ENCODE data around the gene SRGAP1.

DNA sequence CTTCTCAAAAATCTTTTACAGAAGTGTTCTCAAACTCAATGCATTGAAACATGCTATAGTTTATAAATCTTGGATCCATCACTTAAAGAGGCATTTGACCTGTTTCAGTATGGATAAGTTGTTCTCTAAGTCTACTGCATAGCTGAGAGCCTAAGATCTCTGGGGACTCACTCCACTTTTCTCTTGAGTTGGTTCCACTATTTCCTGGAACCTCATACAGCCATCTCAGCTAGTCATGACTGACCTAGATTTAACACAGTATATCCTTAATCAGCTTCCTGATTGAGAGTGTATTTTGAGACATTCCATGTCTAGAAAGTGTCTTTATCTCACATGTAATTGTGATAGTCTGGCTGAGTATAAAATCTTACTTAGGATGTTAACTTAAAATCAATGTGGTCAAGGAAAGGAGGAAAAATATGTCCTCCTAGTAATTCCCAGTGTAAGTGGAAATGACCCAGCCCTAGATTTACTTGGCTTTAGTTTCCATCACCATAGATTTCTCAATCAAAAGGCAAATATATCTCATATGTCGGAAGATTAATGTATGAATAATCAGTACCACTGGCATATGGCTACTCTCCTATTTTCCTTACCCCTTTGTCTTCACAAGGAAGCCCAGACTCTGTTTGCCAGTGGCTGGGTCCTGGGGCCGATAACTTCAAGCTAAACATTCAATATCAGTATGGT, 315.7 kb downstream of the SRGAP1 start:
- TF ChIP-seq POLR2AphosphoS5 (IDR thresholded peaks at IDR 0.05) (no peak), POLR2A (IDR thresholded peaks at IDR 0.05) (no peak), EP300 (IDR thresholded peaks at IDR 0.05) (no peak)
- TF ChIP-seq, protein P1, sequence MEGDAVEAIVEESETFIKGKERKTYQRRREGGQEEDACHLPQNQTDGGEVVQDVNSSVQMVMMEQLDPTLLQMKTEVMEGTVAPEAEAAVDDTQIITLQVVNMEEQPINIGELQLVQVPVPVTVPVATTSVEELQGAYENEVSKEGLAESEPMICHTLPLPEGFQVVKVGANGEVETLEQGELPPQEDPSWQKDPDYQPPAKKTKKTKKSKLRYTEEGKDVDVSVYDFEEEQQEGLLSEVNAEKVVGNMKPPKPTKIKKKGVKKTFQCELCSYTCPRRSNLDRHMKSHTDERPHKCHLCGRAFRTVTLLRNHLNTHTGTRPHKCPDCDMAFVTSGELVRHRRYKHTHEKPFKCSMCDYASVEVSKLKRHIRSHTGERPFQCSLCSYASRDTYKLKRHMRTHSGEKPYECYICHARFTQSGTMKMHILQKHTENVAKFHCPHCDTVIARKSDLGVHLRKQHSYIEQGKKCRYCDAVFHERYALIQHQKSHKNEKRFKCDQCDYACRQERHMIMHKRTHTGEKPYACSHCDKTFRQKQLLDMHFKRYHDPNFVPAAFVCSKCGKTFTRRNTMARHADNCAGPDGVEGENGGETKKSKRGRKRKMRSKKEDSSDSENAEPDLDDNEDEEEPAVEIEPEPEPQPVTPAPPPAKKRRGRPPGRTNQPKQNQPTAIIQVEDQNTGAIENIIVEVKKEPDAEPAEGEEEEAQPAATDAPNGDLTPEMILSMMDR (IDR thresholded peaks at IDR 0.05): no peak

All from stomach (tissue), 4 donors.